ENCODE results near the gene FHOD1.

The FHOD1 gene

DNA sequence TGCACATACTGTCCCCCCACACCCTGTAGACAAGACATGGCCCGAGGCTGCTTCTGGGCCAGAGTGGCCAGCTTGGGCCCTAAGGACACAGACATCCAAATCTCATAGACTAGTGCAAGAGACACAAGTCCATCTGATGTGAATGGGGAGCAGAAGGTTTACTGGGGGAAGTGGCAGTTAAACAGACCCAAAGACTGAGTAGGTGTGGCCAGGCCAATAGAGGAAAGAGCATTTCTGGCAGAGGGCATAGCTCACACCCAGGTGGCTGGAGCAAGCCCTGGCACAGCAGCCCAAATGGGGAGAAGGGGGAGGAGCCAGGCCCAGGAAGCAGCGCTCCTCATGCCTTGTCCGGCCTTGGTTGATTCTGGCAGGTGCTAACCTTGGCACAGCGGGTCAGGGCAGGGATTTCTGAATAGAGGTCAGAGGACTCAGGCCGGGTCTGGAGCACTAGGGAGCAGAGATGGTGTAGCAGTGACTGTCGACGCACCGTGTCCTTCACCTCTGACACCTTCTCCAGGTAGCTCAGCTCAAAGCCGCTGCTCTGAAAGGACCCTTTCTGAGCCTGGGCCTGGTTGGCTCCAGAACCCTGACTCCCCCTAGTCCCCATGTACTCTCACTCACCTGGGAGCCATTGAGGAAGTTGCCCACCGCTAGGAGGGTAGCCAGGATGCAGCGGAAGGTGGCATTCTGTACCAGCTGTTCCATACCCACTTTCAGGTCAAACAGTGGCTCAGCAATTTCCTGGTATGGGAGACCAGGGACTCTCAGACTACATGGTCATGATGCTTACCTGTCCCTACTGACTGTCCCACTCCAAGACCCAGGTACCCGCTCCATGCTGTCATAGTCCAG lies 16.2 kb downstream of the FHOD1 start:
- no peak for DNase-seq

DNA sequence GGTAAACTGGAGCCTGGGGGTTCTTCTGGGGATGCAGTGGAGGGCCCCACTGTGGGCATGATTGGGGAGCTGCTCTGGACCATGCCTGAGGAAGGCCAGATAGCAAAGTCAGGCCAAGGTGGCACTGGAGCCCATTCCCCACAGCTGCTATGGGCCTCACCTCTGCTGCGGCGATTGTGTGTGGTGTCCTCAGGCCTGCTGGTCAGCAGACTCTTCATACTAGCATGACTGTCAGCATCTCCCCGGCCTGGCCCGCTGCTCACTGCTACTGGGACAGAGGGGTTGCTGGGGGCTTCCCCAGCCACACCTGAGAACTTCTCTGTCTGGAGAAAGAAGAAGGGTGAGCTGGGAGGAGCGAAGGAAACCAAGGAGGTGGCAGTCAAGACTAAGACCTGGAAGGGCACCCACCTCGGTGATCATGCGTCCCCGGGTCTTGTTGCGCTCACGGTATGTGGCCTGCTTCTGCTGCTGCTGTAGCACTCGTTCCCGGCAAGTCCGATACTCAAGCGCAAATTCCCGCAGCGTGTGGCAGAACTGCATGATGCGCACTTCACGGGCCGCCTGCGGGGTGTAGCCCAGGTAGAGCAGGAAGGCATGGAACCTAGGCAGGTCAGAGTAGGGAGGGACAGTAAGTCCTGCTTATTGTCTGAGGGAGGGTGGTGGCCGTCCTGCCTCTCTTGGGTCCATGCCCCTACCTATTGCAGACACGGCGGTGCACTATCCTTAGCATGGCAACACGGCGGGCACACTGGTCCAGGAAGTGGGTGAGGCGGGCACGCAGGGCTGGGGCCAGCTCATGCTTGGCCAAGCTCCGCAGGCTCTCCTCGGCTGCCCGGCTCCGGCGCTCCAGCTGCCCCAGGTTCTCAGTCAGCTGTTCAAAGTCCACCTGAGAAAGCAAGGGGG lies 17.1 kb downstream of the FHOD1 start:
- DNase-seq: no peak

DNA sequence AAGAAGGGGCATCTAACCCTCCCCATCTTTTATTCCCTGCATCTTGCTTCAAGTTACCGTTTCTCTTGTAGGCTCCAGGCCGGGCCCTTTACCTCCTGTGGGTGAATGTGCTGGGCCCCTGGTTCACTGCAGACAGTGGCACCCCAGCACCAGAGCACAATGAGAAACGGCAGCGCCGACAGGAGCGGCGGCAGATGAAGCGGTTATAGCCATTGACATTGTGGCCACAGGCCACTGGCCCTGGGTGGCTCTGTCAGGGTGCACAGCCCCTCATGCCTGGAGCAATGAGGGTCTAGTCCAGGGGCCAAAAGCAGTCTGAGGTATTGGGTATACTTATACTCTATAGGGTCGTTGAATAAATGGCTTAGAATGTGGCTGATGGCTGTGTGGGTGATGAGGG lies 18.4 kb downstream of the FHOD1 start:
- no peak for DNase-seq

DNA sequence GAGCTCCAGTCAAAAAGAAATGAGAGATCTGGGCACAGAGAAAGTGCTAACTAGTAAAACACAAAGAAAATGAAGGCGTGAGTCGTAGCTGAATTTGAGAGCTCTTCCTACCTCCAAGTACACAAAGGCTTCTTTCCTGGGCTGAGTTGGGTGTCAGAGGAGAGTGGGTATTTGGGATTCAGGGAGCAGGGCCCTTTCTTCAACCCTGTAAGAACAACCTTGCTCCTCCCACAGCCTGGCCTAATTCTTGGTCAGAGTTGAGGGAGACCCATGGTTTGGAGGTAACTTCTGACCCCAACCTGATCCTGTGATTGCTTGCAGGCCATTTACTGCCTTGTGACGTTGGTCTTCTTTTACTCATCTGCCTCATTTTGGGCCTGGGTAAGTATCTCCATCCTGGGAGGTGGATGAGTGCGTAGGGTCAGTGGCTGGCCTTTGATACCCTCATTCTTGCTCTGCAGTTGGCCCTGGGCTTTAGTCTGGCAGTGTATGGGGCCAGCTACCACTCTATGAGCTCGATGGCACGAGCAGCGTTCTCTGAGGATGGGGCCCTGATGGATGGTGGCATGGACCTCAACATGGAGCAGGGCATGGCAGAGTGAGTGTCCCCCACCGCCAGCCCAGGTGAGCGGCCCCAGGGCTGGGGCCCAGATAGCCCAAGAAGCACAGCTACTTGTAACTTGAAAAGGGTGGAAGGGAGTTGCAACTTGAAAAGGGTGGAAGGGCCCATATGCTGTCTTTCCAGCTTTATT lies 19.1 kb downstream of the FHOD1 start:
- DNase-seq: no peak

DNA sequence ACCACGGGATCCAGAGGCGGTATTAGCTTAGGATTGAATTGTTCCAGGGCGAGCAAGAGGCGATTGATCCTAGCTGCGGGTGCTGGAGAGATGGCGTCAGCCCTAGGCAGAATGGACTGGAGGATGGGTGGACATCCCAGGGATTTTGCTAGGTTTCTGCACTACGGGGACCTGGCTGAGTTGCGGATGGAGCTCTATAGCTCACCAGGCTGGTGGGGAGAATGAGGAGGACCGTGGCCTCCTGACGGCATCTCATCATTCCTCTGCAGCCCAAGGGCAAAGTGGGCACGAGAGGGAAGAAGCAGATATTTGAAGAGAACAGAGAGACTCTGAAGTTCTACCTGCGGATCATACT lies 19.7 kb downstream of the FHOD1 start:
- DNase-seq: no peak

DNA sequence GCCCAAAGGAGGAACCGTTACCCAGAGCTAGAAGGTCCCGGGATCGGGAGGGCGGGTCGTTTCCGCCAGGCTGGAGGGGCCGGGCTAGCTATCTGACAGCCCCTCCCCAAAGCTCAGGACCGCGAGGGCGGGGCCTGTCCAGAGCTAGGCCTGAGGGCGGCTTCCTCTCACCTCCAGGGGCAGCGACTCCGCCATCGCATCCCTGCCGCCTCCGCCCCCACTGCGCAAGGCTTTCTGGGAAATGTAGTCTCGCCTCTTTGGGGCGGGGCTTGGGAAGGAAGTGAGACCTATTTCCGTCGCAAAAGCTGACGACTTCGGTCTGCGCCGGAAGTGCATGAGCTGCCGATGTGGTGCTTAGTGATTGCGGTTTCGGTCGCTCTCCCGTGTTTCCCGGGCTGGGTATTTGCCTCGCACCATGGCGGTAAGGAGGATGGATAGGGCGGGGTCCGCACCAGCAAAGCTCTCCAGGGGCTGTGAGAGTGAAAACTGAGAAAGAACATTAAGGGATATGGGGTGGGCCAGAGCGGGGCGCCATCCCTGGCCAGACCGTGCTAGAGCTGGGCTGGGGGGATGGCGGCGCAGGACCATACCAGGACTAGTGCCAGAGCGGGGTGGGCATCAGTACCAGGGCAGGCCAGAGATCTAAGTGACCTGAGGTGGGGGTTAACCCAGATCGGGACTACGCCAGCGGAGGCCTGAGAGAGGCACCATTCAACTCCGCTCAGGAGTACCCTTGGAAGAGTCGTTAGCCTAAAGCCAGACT lies 20.3 kb downstream of the FHOD1 start, which contains the start of gene TMEM208:
TMEM208 (plus strand) TSS at position 327 of the 763 bp plus-strand sequence; CDS start at position 416, 89 bp downstream.
- DNase-seq: peak; percentile 61

DNA sequence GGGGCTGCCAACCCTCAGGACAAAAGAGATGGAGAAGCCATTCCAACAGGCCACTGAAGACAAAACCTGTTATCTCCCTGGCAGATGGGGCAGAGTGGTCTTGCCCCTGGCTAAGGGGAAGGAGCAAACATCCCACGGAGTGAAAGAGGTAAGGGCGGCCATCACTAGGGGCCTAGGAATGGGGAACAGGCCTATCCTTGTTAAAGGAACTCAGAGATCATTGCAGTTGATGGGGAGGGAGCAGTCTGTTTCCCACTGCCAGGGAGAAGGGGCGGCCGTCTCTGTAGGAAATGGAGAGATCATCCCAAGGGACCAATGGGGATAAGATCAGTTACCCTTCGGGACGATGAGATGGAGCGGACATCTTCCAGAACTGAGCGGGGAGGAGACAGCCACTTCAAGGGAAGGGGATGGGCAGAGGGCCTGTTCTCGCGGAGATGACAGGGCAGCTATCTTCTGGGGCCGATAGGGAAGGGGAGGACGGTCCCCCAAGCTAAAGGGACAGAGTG lies 20.9 kb downstream of the FHOD1 start:
- DNase-seq: no peak

DNA sequence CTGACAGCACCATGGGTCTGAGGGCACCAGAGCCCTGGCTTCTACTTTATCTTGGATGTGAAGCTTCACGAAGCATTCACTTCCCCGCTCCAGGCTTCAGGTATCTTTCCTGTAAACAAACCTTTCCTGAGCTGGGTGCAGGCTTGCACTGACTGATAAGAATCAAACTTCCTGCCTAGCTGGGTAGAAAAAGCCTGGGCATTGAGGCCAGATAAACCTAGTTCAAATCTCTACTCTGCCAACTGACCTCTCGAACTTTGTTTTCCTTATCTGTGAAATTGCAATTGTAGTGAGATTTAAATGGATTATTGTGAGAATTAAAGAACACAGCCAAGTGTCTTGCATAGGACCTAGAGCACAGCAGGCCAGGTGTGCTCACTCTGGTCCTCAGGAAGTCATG lies 23.3 kb downstream of the FHOD1 start:
- DNase-seq: no peak

DNA sequence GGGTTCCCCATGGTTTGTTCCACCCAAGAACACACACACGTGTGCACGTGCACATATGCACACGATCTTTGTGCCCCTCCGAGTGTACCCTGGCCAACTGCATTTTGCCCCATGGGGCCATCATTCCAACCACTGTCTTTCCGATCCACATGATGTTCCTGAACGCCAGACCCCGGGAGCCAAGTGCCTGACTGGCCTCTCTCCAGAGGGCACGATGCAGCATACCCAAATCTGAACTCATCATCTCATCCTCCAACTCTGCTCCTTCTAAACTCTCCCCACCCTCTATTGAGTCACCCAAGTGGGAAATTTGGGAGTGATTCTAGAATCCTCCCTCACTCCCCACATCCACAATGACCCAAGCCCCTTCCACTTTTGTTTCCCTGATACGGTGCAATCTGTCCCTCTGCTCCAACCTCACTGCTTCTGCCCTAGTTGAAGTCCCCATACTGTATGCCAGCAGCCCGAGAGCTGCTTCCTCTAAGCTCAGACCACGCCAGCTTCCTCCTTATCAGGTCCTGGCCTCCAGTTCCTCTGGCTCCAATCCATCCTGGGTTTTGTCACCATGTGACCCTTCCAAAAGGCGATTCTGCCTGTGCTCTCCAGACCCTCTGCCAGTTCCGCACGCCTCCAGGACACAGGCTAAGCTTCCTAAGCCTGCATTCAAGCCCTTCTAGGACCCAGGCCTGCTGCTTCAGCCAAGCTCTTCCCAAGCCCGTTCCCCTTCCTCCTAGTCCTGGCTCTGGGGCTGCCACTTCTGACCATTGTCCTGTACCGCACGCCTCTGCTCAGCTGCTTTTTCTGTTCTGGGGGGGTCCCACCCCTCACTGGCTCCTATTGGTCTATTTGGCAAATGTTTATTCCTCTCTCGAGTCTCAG lies 30.4 kb downstream of the FHOD1 start:
- DNase-seq: no peak

DNA sequence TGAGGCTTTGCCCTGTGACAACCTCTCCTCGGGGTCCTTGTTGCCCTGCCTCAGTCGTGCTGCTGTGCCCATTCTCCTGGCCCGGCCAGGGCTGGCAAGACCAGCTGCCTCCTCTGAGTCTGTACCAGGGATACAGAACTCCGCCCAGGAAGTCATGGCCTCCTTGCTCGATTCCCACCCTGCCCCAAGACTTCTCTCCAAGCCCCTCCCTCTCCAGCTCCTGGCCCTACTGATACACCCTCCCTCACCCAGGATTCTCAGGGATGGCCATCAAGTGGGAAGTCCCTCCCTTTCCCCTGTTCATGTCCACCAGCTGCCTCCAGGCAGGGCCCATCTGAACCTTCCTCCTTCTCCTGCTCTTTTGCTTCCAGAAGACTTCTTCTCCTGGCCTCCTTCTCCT lies 31.6 kb downstream of the FHOD1 start:
- DNase-seq: no peak

DNA sequence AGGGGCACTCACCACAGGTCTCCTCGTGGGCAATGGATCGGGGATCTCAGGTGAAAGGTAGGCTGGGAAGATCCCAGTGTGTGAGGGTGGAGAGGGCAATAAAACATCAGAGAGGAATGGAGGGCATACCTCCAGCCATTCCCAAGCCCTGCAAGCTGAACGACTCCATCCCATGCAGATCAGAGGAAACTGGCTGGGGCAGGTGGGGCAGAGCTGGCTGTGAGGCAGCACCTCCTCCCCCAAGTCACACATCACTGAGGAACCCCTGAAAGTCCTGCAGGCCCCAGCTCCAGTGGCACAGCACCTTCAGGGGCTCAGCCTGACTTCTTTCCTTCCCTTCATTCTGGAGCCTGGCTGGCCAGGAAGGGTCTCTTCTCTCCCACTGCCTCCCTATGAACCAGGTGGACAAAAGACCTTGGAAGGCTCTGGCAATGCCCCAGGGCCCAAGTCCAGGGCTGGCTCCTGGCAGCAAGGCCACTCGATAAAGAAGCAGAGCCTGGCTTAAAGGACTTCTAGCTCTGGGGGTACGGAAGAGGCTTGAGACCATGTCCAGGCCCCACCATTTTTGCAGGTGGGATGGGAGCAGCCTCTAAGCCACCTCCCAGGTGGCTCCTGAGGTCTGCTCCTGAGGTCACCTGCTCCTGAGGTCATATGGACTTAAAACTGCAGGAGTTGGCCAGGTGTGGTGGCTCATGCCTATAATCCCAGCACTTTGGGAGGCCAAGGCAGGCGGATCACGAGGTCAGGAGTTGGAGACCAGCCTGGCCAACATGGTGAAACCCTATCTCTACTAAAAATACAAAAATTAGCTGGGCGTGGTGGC lies 33.9 kb downstream of the FHOD1 start:
- no peak for DNase-seq

DNA sequence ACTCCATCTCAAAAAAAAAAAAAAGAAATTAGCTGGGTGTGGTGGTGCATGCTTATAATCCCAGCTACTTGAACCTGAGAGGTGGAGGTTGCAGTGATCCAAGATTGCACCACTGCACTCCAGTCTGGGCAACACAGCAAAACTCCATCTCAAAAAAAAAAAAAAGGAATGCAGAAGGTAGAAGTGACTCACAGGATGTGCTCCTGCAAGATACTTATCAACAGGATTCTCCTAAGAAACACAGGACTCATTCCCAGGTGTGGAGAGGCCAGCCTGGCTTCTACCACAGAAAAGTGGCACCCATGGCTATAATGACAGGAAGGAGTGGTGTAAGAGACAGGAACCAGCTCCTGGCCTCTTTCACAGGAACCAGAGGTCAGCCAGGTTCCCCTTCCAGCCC lies 34.5 kb downstream of the FHOD1 start:
- no peak for DNase-seq

DNA sequence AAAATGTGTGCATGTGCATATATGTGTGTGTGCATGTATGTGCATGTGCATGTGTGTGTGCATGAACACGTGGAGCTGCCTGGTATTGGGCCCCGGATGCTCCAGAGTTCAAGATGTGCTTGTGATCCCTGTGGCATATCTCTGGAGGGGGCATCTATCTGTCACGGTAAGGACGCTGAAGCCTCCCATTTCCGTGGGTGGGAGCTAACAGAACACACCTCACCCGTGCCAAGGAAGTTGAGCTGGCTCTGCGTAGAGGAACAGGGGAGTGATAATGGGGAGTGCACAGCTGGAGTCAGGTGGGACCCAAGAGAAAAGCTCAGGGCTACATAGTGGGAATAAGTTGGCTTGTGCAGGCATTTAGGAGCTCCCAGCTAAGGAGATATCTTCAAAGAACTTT lies 35.6 kb downstream of the FHOD1 start:
- no peak for DNase-seq

DNA sequence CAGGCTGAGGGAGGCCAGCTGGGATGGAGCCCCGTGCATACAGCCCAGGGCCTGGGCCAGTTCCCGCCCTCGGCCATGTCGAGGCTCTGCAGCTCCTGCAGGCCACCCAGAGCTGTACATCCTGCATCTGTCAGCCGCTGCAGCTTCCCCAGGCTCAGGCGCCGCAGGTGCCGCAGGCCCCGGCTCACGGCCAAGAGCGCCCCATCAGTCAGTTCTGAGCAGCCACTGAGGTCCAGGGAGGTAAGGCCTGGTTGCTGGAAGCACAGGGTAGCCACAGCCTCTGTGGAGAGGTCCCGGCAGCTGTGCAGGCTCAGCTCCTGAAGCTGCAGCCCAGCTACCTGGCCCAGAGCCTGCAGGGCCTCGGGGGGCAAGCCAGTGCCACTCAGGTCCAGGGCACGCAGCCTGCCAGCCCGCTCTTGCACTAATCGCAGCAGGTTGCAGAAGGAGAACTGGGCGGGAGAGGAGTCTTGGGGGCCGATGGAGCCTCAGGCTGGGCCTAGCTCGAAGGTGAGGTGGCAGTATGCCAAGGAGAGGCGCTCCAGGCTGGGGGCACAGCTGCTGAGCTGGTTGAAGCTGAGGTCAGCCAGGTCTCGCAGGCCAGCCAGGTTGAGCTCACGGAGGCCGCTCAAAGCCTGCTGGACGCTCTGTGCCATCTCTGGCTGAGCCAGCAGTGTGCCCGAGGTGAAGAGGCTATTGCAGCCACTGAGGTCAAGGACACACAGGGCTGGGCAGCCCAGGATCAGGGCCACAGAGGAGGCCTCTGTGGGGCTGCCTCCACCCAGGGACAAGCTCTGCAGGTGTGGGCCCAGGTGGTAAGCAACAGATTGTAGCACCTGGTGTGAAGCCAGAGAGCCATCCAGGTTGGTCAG lies 37.0 kb downstream of the FHOD1 start:
- DNase-seq: no peak

DNA sequence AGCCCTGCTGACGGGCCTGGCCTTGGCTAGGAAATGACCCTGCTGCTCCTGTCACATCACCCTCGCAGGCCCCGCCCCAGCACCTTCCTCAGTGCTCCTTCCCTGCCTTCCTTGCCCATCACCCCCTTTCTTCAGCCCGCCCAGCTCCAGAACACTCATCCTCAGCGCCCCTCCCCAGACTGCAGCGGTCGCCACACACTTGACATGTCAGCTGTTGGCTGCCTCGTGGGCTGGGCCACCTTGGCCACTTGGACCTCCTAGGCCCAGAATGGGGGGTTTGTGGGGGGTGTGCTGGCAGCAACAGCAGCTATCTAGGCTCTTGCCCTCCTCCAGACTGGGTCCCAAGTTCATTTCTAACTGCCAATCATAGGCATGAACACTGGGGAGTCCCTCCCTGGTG lies 37.7 kb downstream of the FHOD1 start:
- no peak for DNase-seq

DNA sequence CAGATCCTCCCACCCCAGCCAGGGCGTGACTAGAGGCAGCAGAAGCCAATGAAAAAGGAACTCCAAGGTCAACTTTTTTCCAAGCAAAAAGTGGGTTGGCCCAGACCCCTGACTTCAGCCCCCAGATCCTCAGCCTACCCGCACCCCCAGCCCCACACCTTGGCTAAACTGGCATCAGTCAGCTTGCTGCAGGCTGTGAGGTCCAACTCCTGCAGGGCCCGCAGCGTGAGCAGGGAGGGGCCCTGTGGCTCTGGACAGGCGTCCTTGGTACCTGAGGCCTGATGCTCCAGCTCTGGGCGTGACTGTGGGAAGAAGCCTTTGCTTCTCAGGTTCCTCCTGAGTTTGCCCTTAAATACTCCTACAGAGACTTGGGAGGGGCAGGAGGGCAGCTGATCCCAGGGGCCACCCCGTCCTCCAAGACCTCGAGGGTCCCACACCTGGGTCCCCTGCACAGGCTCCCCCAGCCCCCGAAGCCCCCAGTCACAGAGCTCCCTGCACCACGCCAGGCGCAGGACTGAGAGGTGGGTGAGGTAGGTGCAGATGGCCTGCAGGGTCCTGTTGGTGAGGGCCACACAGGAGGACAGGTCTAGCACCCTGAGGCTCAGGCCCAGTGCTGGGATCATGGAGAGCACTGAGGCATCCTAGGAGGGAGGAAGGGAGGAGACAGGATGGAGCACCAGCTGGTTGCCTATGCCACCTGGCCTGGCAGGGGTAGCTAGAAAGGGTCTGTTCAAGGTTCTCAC lies 39.0 kb downstream of the FHOD1 start:
- DNase-seq: no peak

DNA sequence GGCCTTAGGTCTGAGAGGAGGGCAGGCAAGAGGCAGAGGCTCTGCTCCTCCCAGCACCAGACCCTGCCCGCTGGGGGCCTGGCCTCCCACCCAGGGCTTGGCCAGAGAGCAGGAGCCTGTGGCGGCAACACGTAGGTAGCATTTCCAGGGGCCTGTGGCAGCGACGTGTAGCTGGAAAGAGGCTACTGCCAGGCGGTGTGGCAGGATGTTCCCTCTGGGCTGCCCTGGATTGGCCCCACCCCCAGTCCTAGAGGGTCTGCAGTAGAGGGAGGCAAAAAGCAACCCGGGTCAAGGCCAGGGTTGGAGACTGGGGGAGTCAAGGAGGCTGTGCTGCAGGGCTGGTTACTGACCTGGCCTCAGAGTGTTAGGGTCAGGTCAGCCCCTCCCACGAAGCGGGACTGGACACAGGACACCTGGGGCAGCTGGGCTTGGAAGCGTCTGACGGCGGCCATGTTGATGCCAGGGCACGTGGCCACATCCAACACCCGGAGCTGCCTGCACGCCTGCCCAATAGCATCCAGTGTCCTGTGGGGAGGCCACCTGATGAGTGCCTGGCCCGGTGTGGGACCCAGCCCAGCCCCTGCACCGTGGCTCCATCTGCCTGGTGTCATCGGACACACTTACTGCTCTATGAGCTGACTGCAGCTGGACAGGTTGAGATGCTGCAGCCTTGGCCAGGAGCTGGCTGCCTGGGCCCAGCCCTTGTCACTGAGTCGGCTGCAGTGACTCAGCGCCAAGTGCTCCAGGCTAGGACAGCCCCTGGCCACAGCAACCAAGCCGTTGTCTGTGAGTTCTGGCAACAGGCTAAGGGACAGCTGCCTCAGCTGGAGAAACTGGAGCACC lies 39.8 kb downstream of the FHOD1 start:
- no peak for DNase-seq

DNA sequence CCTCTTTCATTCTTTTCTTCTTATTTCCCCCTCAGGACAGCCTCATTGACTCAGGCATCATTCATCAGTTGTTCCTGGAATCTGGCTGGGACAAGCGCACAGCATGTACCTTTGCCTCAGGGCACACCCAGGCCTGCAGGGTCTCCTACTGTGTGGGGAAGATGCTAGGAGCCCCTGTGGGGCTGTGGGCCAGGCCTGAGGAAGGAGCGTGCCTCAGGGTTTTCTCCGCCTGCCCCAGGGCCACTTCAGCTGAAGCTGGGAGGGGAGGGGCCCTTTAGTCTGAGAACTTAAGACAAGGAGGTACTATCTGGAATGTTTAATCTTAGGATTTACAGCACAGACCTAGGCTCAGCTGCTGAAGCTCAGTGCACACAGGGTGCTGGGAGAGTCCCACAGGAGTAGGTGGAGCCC lies 40.4 kb downstream of the FHOD1 start:
- no peak for DNase-seq

Measured in NCI-H1417 treated with DMSO at 0.1 percent for 48 hours (cell line).